ENCODE results near the gene PSME1. TPM values are rescaled to one million over a fixed set of nuclear protein-coding genes. Genes with fewer than 3 reads are reported as not detected.

PSME1 gene
- polyA plus RNA-seq, 1 experiment = 80.0 TPM

GRCh38 chr14:24182110-24182882, 46.3 kb downstream of the PSME1 start:
- DNase-seq (ENCODE audit: low read depth, low spot score) = no peak
- H3K27me3 ChIP-seq (ENCODE audit: control insufficient read depth, insufficient read depth, low read length) = no peaks in the 10 kb centered on the region
- no peaks in the 10 kb centered on the region for H3K9me3 ChIP-seq (ENCODE audit: control insufficient read depth, insufficient read depth, low read length)
- ChIA-PET CTCF (interaction anchor here (0.8 kb wide), 1 partner anchor 41 kb away, joined by 4 read pairs; the partner anchor contains the start of gene EMC9), POLR2A (interaction anchor here (0.6 to 1.1 kb wide), 2 partner anchors 12 to 37 kb away, joined by 4 to 5 read pairs; no protein-coding TSS in a partner anchor)
- H3K27ac ChIP-seq (ENCODE audit: low read depth, low read length) = no peak overlapping the region
- no peak overlapping the region for H3K4me3 ChIP-seq (ENCODE audit: low read depth, low read length)
- TF ChIP-seq CTCF (IDR thresholded peaks at IDR 0.05; ENCODE audit: low read depth, low read length) = no peak

GRCh38 chr14:24183014-24183481, 47.1 kb downstream of the PSME1 start:
- no peak for TF ChIP-seq CTCF (IDR thresholded peaks at IDR 0.05; ENCODE audit: low read depth, low read length)
- H3K9me3 ChIP-seq (ENCODE audit: control insufficient read depth, insufficient read depth, low read length) = no peaks in the 10 kb centered on the region
- H3K4me3 ChIP-seq (ENCODE audit: low read depth, low read length) = no peak overlapping the region
- no peak for DNase-seq (ENCODE audit: low read depth, low spot score)
- ChIA-PET CTCF (interaction anchor here (0.8 kb wide), 1 partner anchor 42 kb away, joined by 4 read pairs; the partner anchor contains the start of gene EMC9), POLR2A (no interaction called here)
- H3K27ac ChIP-seq (ENCODE audit: low read depth, low read length) = no peak overlapping the region
- no peaks in the 10 kb centered on the region for H3K27me3 ChIP-seq (ENCODE audit: control insufficient read depth, insufficient read depth, low read length)

GRCh38 chr14:24184104-24184970, 48.3 kb downstream of the PSME1 start:
- no peak for TF ChIP-seq CTCF (IDR thresholded peaks at IDR 0.05; ENCODE audit: low read depth, low read length)
- no peak for DNase-seq (ENCODE audit: low read depth, low spot score)
- Histone ChIP-seq H3K27me3 (ENCODE audit: control insufficient read depth, insufficient read depth, low read length) (no peaks in the 10 kb centered on the region), H3K27ac (ENCODE audit: low read depth, low read length) (no peak overlapping the region), H3K9me3 (ENCODE audit: control insufficient read depth, insufficient read depth, low read length) (no peaks in the 10 kb centered on the region; the same call in 1 of the 2 replicates), H3K4me3 (ENCODE audit: low read depth, low read length) (no peak overlapping the region)
- CTCF ChIA-PET = interaction anchor here (2.6 kb wide), 1 partner anchor 24 kb away, joined by 10 read pairs; the partner anchor contains the start of gene IRF9
- POLR2A ChIA-PET = no interaction called here

GRCh38 chr14:24185026-24185425, 49.0 kb downstream of the PSME1 start:
- TF ChIP-seq CTCF (IDR thresholded peaks at IDR 0.05; ENCODE audit: low read depth, low read length) = no peak
- POLR2A ChIA-PET = no interaction called here
- H3K27me3 ChIP-seq (ENCODE audit: control insufficient read depth, insufficient read depth, low read length) = no peaks in the 10 kb centered on the region
- no peak overlapping the region for H3K4me3 ChIP-seq (ENCODE audit: low read depth, low read length)
- no peak overlapping the region for H3K27ac ChIP-seq (ENCODE audit: low read depth, low read length)
- no peaks in the 10 kb centered on the region; the same call in 1 of the 2 replicates for H3K9me3 ChIP-seq (ENCODE audit: control insufficient read depth, insufficient read depth, low read length)
- no peak for DNase-seq (ENCODE audit: low read depth, low spot score)
- CTCF ChIA-PET = interaction anchor here (0.9 to 2.6 kb wide), 2 partner anchors 24 to 112 kb away, joined by 5 to 10 read pairs; partner anchors contain the start of gene IRF9
